ENCODE data around the gene LUC7L.

Gene LUC7L

GRCh38 chr16:142405-142967 is 86.8 kb downstream of the LUC7L start:
- no peak for DNase-seq (ENCODE audit: low read depth)

- no peak for DNase-seq (ENCODE audit: low read depth)
Measured at GRCh38 chr16:140175-140857, 88.9 kb downstream of the LUC7L start.
